Suppressor macrophage (primary cell): ENCODE results near the gene DDB1.

Source experiments
- DNase-seq, 4 experiments: peaks; one replicate each; pipeline ENCODE4 v3.0.0-alpha.2; 2020 to 2022

DDB1 gene

DNA sequence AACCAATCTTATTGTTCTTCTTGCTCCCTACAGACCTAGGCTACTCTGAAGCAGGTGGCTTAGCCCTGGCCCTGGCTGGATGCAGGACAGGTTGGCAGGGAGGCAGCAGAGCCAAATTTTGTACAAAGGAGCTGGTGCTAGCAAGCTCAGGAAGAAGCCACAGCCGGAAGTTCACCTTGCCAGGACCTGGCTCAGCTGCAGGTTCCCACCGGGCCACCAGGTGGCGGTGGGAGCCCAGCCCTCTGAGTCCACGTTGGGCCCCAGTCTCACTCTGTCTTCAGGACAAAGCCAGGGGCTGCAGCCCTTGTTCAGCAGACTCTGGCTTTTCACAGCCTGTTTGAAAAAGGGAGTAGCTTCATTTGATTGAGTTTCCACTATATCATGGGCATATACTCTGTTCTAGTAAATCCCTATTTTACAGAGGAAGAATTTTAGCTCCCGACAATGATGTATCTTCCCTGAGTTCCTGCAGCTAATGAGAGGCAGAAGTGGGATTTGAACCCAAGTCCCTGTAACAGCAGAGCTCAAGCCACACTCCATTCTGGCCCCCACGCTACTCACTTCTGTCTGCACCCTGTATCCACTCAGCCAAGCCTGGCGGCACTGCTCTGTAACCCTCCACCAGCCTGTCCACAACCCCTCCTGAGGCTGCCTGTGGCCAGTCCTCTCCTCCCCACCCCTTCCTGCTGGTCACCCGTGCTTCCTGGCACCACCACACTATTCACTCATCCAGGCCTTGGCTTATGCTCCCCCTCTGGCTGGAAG lies 3.4 kb upstream of the DDB1 start:
- DNase-seq, result peak; percentile 79 to 90 (median 86)

DNA sequence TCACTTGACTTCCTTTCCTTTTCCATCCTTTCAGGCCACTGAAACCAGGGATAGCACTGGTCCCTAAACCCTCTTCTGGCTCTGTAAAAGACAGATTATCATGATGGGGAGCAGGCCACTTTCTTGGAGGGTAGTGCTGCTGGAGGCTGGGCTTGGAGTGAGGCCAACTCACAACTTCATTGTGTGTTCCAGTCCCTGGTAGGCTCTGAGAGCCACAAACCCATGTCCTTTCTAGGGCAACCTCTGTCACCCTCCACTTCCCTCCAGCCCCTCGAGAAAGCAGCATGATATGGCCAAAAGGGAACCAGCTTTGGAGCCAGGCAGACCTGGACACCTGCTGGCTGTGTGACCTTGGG lies 2.4 kb upstream of the DDB1 start:
- DNase-seq, result no peak

GRCh38 chr11:61334434-61335354 lies 1.8 kb upstream of the DDB1 start:
- peak in 1 of 4 experiments; percentile 41 for DNase-seq

DNA sequence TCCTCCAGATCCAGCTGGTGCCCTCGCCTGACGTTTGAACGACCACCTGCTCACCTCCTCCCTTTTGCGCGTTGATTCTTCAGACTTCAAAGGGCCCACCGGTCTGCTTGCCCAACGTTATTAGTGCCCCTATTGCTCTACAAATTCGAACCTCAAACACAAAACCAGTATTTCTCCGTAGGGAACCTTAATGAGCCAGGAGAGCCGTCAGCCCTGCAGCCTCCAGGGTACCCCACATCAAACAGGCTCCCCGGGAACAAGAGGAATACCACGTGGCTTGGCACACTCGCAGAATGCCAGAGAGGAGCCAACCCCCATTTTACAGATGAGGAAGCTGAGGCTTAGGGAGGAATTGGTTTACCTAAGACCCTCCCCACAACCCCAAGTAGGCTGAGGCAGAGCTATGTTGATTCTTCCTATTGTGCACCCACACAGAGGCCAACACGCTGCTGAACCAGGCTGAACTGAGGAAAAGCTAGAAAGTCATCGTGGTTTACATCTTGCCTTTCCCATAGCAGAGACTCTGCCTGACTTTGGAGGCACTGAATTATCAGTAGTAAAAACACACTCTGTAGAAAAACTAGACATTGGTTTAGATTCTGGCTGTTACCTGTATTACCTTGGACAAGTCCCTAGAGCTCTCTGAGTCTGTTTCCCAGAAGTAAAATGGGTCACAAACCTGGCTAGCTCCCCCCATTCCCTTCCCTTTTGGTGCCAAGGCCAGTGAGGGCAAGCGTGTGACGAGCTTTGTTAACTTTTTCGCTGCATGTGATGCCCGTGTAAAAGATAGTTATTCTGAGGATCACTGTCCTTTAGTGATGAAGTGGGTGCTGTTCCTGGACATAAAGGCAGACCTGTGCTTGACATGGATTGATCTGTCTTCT lies 887 bp upstream of the DDB1 start:
- DNase-seq, result peak in 2 of 4 experiments; percentile 31 to 51

GRCh38 chr11:61332281-61332796 lies 566 bp downstream of the DDB1 start:
- peak in 2 of 4 experiments; percentile 28 to 56 for DNase-seq

- DNase-seq, result peak; percentile 50 to 78 (median 68)
These were observed 1.3 kb downstream of the DDB1 start for GRCh38 chr11:61331651-61332050.

- DNase-seq, result no peak
These were observed 3.0 kb downstream of the DDB1 start for GRCh38 chr11:61329871-61330270.

DNA sequence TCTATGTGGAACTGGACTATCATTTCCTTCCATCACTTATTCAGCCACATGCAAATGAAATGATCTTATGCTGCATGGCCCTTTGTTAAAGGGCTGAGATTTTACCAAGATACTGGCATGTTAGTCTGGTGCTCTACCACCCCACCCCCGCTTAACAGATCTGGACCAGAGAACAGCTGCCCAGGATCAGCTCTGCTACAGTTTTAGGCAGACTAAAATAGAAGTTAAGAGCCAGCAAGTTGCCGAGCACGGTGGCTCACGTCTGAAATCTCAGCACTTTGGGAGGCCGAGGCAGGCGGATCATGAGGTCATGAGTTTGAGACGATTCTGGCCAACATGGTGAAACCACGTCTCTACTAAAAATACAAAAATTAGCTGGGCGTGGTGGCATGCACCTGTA lies 4.6 kb downstream of the DDB1 start:
- DNase-seq, result no peak

- no peak for DNase-seq
These were observed 5.2 kb downstream of the DDB1 start for GRCh38 chr11:61327669-61328071.

DNA sequence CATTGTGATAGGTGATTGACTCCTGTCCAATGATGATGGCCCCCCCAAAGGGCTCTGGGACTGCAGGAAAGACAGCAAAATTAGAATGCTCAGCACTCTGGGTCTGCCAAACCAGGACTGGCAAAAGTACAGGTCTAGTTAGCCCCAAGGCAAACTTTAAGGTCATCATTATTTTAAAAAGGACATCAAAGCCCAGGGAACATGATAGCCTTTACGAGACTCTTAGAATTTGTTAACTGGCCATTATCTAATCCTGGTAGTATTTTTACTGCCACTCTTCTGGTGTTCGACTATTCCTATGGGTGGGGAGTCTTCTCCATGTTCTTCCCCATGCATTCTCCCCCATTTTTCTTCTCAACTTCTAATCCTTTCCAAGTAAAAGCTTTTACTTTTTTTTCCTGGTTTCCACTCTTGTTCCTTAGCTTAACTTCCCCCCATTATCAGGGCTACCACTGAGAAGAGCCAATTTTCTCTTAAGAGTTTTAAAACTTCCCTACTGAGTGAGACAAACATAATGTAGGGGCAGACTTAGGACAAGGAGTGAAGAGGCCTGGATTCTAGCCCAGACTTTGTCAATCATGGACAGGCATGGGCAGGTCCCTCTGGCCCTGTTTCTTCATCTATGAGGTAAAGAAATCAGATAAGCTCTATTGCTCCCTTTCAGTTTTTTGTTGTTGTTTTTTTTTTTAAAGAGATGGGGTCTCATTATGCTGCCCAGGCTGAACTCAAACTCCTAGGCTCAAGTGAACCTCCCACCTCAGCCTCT lies 7.1 kb downstream of the DDB1 start:
- DNase-seq, result no peak

GRCh38 chr11:61315260-61315659 lies 17.6 kb downstream of the DDB1 start:
- DNase-seq, result no peak

DNA sequence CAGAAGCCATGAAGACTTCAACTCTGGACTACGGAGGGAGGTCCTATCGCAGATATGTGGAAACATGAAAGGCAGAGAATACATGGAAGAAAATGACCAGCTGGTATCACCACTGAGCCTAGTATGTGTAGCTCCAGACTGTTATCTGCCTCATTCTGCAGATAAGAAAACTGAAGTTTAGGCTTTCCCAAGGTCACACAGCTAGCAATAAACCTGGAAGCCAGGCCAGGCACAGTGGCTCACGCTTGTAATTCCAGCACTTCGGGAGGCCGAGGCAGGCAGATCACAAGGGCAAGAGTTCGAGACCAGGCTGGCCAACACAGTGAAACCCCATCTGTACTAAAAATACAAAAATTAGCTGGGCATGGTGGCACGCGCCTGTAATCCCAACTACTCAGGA lies 22.2 kb downstream of the DDB1 start:
- no peak for DNase-seq

DNA sequence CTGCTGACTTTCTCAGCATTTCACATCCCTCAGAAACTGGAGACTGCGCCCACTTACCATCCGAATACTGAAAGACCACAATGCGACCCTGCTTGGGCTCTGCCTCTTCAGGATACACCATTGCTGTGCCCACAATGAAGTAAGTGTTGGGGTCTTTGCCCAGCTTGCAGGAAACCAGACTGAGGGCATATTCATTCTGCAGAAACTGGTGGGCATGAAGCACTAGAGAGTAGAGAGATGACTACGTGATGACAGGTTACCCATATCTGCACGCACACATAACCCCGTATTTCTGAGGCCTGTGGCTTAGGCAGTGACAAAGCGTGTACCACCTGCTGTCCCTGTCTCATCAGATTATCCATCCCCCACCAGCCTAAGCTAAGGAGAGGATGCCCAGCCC lies 23.2 kb downstream of the DDB1 start:
- no peak for DNase-seq

- no peak for DNase-seq
These were observed 23.8 kb downstream of the DDB1 start for GRCh38 chr11:61309141-61309540.

DNA sequence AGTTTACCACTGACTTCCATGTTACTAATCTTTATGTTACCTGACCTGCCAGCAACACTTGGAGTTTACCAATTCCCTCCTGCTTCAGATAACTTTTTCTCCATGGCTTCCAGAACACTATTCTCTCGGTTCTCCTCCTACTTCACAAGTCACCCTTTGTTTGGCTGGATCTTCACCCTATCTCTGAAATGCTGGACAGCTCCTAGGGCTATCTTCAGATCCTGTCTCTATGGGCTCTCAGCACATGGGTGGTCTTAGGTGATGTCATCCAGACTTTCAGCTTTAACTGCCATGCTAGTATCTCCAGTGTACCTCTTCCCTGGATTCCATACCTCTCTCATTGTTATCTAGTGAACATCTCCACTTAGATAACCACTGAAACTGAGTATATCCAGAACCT lies 25.6 kb downstream of the DDB1 start:
- DNase-seq, result no peak

DNA sequence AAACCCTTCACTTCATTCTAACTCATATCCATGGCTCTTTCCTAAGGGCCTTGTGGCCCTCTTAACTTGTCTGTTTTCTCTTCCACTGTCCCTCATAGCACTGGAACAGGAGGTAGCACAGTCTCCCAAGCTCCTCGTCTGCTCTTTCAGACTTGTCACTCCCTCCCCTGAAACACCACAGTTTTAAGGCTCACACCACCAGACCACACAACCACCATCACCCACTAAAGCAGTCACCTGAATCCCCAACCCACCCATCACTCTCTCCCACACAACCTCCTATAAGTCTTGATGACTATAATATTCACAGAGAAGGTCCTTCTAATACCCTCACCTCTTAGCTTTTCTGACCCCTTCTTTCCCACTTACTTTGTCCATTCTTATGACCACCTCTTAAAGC lies 26.7 kb downstream of the DDB1 start:
- DNase-seq, result no peak

DNA sequence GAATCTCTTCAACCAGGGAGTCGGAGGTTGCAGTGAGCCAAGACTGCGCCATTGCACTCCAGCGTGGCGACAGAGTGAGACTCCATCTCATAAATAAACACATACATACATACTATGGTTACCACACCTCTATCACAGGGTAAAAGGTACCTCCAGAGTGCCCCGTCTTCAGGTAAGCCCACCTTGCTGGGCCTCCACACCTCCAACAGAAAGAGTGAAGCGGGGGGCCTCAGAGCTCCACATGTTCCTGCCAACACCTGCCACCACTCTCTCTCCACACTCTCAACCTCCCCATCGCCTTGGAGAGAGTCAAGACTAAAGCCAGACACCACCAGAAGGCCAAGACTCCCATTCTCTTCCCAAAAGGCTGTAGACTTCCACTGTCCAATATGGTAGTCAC lies 27.5 kb downstream of the DDB1 start:
- DNase-seq, result no peak

DNA sequence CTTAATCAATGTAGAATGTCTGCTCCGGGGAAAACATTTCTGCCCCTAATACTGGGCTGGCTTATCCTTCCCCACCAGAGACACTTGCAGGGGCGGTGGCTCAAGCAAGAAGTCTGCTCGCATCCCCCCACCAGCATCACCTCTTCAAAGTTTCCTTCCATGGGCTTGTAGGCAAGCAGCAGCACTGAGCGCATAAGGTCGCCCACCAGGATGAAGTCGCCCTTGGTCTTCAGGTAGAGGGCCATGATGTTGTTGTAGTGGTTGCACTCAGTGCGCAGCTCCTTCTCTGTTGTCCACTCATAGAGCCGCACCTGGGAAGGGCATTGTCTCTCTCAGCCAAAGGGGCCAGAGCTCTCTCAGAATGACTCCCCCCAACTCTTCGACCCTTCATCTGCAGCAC lies 29.2 kb downstream of the DDB1 start:
- DNase-seq, result no peak

DNA sequence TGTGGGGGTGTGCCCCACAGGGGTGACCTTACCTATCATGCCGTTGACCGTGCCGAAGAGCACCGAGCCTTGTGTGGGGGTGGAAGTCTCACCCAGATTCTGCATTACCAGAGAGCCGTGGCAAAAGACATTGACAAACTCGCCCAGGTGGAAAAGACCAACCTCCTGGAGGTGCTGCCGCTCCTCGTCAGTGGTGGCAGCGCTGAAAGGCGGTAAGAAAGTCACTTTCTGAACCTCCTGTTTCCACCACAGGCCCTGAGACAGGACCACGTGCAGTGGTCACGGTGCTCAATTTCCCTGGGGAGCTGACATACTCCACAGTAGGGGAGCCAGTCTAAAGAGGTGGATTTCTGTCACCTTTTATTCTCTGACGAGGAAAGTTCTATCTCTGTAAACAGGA lies 30.4 kb downstream of the DDB1 start:
- no peak for DNase-seq

DNA sequence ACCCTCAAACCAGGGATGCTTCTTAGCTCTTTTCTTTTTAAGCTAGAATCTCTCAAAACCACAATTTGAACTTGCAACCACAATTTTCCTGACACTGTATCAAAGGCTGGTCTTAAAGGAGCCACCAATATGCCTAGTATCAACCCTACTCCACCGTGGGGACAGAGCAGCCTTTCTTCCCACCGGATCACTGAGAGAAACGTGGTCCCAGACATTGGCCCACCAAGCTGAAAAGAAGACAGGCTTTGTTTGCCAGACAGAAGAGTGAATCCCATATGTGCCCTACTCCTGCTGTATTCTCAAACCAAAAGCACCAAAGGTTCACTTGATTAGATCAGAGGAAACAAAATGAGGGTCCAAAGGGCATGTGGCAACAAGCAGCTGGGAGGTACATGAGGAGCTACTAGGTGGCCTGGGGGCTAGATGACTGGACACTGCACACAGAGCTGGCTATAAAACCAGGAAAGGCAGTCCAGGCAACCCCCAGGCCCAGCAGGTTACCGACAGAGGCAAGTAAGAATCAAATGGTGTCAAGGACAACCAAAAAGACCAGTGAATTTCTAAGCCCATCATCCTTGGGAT lies 34.2 kb downstream of the DDB1 start:
- DNase-seq, result no peak

DNA sequence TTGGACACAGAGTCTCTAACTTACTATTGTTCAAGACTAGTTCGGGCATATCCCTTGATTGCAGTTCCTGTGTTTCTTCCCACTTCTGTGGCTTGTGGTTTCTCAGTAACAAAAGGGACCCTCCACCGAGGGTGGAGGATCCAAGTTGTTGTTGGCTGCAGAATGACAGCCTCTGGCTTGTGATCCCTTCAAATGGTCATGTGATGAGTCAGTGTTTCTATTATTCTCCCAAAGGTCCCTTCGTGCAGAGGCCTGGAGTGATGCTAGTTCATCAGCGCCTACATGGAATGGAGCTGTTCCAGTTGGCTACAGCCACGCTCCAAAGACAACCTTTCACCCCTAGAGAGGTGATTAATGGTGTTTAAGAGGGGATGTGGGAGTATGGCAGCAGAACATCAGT lies 35.2 kb downstream of the DDB1 start:
- peak; percentile 69 to 85 (median 74) for DNase-seq

- no peak for DNase-seq
These were observed 35.6 kb downstream of the DDB1 start for GRCh38 chr11:61297341-61297740.
